Measurements from ENCODE around the gene COL4A1.

- no peak for TF ChIP-seq ZNF274 (IDR thresholded peaks at IDR 0.05; ENCODE audit: low read depth, low read length)
- TF ChIP-seq YY1 (IDR thresholded peaks at IDR 0.05; ENCODE audit: insufficient read depth, insufficient read length): no peak
Measured at GRCh38 chr13:110138010-110138699, 168.8 kb downstream of the COL4A1 start.
